ENCODE data around the gene DDX1. TPM values are rescaled to one million over a fixed set of nuclear protein-coding genes. Genes with fewer than 3 reads are reported as not detected.

The DDX1 gene
- total and polyA plus RNA-seq, 2 donors (not counting 1 experiment from before 2014, with no cell fraction given) = 13.2 to 52.6 TPM

DNA sequence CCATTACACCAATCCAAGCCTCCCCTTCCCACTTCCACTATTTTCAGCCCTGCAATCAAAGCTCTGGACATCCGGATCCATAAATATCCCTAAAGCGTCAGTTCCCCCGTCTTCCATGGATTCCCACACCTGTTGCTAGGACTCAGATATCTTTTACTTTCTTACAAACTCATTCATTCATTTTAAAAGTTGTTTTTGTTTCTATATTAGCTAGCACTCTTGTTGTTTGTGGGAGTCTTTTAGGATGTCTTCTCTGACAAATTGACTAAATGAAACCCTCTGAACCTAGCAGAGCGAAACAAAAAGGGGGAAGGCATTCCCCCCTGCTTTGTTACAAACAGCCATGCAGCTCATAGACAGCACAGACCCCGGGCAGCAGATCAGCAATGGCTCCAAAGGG, 21.6 kb upstream of the DDX1 start:
- Histone ChIP-seq H3K9me3 (ENCODE audit: control extremely low read depth in 1 of 3, control insufficient read depth in 2 of 3, insufficient read depth in 1 of 3, low read length in 2 of 3) (no peaks in the 10 kb centered on the region), H3K4me1 (ENCODE audit: control insufficient read depth in 2 of 2, insufficient read depth in 2 of 2, low read length in 2 of 2) (no peaks in the 10 kb centered on the region), H3K4me2 (replicated peaks; ENCODE audit: low read depth, low read length, poor library complexity, severe bottlenecking) (no peak overlapping the region), H4K20me1 (ENCODE audit: control insufficient read depth, insufficient read depth, low read length, poor library complexity, severe bottlenecking) (no peaks in the 10 kb centered on the region), H3K9ac (ENCODE audit: low read length) (no peak overlapping the region), H3K79me2 (ENCODE audit: control insufficient read depth, insufficient read depth, low read length) (no peaks in the 10 kb centered on the region), H3K27me3 (replicated peaks in 1 of 4; ENCODE audit: control extremely low read depth in 1 of 4, control insufficient read depth in 3 of 4, insufficient read depth in 4 of 4, low read length in 3 of 4) (no peaks in the 10 kb centered on the region), H3K27ac (ENCODE audit: low read length in 2 of 2) (no peak overlapping the region), H3K36me3 (replicated peaks in 1 of 2; ENCODE audit: control extremely low read depth in 1 of 2, control insufficient read depth in 1 of 2, extremely low read depth in 1 of 2, insufficient read depth in 2 of 2, low read length in 1 of 2) (no peaks in the 10 kb centered on the region), H3K4me3 (ENCODE audit: control extremely low read depth in 1 of 5, extremely low read depth in 1 of 5, insufficient read depth in 1 of 5, low read depth in 2 of 5, low read length in 4 of 5) (no peak overlapping the region), H2AFZ (ENCODE audit: insufficient read depth, low read depth, low read length, poor library complexity, severe bottlenecking) (no peak overlapping the region)
- ChIA-PET CTCF (interaction anchor here (0.8 kb wide), 1 partner anchor 24 kb away, joined by 3 read pairs; no protein-coding TSS in a partner anchor), POLR2A (no interaction called here)
- TF ChIP-seq, protein P1, sequence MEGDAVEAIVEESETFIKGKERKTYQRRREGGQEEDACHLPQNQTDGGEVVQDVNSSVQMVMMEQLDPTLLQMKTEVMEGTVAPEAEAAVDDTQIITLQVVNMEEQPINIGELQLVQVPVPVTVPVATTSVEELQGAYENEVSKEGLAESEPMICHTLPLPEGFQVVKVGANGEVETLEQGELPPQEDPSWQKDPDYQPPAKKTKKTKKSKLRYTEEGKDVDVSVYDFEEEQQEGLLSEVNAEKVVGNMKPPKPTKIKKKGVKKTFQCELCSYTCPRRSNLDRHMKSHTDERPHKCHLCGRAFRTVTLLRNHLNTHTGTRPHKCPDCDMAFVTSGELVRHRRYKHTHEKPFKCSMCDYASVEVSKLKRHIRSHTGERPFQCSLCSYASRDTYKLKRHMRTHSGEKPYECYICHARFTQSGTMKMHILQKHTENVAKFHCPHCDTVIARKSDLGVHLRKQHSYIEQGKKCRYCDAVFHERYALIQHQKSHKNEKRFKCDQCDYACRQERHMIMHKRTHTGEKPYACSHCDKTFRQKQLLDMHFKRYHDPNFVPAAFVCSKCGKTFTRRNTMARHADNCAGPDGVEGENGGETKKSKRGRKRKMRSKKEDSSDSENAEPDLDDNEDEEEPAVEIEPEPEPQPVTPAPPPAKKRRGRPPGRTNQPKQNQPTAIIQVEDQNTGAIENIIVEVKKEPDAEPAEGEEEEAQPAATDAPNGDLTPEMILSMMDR (IDR thresholded peaks at IDR 0.05) = no peak
- no peak for TF ChIP-seq EZH2 (IDR thresholded peaks at IDR 0.05; ENCODE audit: borderline replicate concordance, insufficient read depth, low read depth, low read length, poor library complexity, severe bottlenecking)
- H3K4me1 Mint-ChIP-seq = no peaks in the 10 kb centered on the region
- ATAC-seq (ENCODE audit: low read depth) = no peak
- intact Hi-C loops (cut with micrococcal nuclease) = no loop called here
- H3K4me3 Mint-ChIP-seq = no peak overlapping the region
- whole genome bisulfite sequencing (ENCODE audit: insufficient coverage) = 78% methylated on average over 2 of the region's 5 CpGs
- no peaks in the 10 kb centered on the region for H3K9me3 Mint-ChIP-seq (ENCODE audit: insufficient read depth)
- peaks cover 9% of the 10 kb centered on the region for H3K27me3 Mint-ChIP-seq
- DNase-seq = no peak
- no peak overlapping the region for H3K27ac Mint-ChIP-seq

DNA sequence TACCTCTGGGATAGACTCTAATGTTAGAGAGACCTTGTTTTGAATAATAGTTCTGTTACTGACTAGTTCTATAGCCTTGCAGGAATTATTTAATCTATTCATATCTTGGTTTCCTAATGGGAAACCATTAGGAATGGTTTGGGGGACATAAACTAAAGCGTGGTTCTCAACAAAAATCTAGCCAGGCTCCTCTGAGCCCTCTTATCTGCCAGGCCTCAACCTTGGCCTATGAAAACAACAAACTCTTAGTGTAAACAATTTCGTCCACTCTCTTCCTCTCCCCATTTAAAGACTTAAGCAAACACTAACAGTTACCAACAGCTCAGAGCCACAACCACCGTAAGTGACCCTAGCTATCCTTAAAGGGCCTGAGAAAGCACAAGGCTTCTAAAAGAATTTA, 19.9 kb upstream of the DDX1 start:
- CTCF ChIA-PET = no interaction called here

More for the DNA sequence above, 19.9 kb upstream of the DDX1 start:
- Histone ChIP-seq H3K27me3 (replicated peaks in 1 of 4; ENCODE audit: control extremely low read depth in 1 of 4, control insufficient read depth in 3 of 4, insufficient read depth in 4 of 4, low read length in 3 of 4) (no peaks in the 10 kb centered on the region), H3K79me2 (ENCODE audit: control insufficient read depth, insufficient read depth, low read length) (no peaks in the 10 kb centered on the region), H3K27ac (ENCODE audit: low read length in 2 of 2) (no peak overlapping the region), H3K36me3 (replicated peaks in 1 of 2; ENCODE audit: control extremely low read depth in 1 of 2, control insufficient read depth in 1 of 2, extremely low read depth in 1 of 2, insufficient read depth in 2 of 2, low read length in 1 of 2) (no peaks in the 10 kb centered on the region), H3K4me2 (replicated peaks; ENCODE audit: low read depth, low read length, poor library complexity, severe bottlenecking) (no peak overlapping the region), H3K4me3 (ENCODE audit: control extremely low read depth in 1 of 5, extremely low read depth in 1 of 5, insufficient read depth in 1 of 5, low read depth in 2 of 5, low read length in 4 of 5) (no peak overlapping the region), H4K20me1 (ENCODE audit: control insufficient read depth, insufficient read depth, low read length, poor library complexity, severe bottlenecking) (no peaks in the 10 kb centered on the region), H3K4me1 (ENCODE audit: control insufficient read depth in 2 of 2, insufficient read depth in 2 of 2, low read length in 2 of 2) (no peaks in the 10 kb centered on the region), H3K9me3 (ENCODE audit: control extremely low read depth in 1 of 3, control insufficient read depth in 2 of 3, insufficient read depth in 1 of 3, low read length in 2 of 3) (no peaks in the 10 kb centered on the region), H2AFZ (ENCODE audit: insufficient read depth, low read depth, low read length, poor library complexity, severe bottlenecking) (no peak overlapping the region), H3K9ac (ENCODE audit: low read length) (no peak overlapping the region)
- Mint-ChIP-seq H3K9me3 (ENCODE audit: insufficient read depth) (no peaks in the 10 kb centered on the region), H3K4me1 (peaks cover 3% of the 10 kb centered on the region), H3K27ac (no peak overlapping the region), H3K27me3 (peaks cover 3% of the 10 kb centered on the region), H3K4me3 (no peak overlapping the region)
- ATAC-seq (ENCODE audit: low read depth) = no peak
- intact Hi-C loops (cut with micrococcal nuclease) = no loop called here
- 96% methylated on average over 3 of the region's 3 CpGs for WGBS (ENCODE audit: insufficient coverage)
- POLR2A ChIA-PET = no interaction called here
- no peak for DNase-seq
- no peak for TF ChIP-seq EZH2 (IDR thresholded peaks at IDR 0.05; ENCODE audit: borderline replicate concordance, insufficient read depth, low read depth, low read length, poor library complexity, severe bottlenecking)
- TF ChIP-seq, protein P1 (IDR thresholded peaks at IDR 0.05) = no peak
